ENCODE data around the gene CRADD.
"Not testable (repeated sequence)": the region's sequence is repeated elsewhere in the genome, so short reads cannot be mapped to it uniquely, and the experiment has no call there.

Gene CRADD

DNA sequence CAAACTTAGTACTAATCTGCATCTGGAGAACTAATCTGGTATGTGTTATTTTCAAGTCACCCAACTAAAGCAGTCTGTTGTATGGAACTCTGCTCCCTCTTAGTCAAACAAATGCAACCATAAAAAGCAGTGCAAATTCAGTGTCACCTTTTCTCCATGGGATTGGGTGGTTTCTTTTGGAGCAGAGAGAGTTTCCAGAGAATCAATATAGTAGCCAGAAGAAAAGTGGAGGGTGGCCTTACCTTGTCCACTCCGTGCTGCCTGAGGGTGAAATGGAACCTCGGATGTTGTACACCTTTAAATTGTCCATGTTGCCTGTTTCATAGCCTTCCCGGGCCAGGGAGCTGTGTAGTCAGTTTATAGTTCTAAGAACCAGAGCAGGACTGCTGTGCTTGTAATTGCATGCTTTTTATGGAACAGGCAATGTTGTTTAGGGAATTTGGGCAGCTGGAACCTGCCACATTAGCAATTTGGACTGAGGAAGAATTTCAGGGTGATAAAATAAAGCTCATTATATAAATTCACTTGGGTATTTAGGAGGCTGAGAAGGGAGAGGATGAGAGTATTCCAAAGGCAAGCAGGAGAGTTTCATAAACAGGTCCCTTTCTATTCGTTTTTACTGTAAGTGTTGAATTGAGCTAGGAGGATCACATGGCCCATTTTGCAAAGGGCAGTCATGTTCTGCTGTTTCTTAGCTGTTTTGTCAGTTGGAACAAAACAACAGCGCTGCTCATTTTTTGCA lies 60.5 kb downstream of the CRADD start:
- no peak for DNase-seq (ENCODE audit: low read depth)

DNA sequence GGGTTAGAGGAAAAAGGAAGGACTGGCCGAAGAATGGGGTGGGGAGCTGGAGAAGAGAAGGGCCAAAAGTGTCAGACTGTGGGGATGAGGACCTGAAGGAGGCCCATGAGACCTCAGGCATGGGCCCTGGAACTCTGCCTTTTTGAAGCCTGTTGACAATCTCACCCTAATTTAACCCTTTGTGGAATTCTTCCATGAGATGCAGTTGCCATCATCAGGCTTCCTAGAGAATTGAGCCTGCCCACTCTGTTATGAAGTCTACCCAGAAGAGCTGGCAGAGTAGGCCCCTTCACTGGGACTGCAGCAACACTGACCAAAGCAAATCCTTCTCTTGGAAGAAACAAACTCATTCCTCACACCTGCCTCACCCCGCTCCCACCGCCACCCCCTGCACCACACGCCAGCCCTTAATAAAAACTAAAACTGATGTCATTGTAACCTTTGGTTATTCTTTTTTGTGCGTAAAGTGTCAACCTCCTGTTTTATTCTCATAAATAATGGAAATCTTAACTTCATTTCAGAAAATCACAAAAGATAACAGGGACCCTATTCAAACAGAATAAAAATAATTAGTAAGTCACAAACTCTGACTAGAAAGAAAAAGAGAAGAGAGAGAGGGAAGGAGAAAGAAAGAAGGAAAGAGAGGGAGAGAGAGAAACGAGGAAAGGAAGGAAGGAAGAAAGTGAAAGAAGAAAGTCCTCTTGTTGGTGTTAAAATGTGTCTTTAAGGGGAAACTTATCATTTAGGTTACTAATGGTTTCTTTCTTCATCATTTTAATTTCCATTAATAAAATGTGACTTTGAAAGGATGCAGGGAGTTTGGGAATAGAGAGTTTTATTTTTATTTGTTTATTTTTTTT lies 61.3 kb downstream of the CRADD start:
- DNase-seq (ENCODE audit: low read depth), result no peak

DNA sequence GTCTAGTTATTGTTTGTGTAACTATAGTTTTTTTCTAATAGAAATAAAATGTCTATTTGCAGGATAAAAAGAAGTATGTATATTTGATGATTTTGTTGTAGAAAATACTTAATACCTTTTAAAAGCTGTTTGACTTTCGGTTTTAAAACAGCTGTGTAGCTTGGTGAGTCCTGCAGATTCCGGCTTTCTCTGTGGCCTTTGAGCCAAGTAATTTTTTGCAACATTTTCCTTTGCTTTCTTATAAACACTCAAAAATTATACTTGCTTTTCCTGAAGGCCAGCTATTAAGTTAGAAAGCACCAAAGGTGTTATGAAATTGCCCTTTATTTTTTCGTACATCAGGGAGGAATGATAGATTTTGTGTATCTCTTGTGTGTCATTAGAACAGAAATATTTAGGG lies 63.6 kb downstream of the CRADD start:
- DNase-seq (ENCODE audit: low read depth), result no peak

DNA sequence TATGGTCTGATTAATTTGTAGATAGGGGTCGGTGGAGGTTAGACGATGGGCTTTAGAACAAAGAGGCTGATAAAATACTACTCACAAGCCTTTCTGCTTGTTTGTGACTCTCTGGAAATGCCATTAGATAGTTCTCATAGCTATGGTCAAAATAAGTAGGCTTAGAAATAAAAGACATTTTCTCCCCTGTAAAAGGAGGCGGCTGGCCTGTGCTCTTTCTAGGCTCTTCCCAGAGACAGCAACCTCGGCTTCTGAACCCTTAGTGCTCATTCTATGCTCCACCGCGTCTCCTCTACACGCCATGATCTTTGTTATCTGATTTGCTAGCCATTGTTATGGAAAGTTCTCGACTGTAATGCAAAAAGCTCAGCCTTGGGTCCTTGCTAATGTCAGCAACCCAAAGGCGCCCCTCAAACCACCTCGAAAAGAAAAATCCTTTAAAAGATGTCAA lies 64.5 kb downstream of the CRADD start:
- no peak for DNase-seq (ENCODE audit: low read depth)

DNA sequence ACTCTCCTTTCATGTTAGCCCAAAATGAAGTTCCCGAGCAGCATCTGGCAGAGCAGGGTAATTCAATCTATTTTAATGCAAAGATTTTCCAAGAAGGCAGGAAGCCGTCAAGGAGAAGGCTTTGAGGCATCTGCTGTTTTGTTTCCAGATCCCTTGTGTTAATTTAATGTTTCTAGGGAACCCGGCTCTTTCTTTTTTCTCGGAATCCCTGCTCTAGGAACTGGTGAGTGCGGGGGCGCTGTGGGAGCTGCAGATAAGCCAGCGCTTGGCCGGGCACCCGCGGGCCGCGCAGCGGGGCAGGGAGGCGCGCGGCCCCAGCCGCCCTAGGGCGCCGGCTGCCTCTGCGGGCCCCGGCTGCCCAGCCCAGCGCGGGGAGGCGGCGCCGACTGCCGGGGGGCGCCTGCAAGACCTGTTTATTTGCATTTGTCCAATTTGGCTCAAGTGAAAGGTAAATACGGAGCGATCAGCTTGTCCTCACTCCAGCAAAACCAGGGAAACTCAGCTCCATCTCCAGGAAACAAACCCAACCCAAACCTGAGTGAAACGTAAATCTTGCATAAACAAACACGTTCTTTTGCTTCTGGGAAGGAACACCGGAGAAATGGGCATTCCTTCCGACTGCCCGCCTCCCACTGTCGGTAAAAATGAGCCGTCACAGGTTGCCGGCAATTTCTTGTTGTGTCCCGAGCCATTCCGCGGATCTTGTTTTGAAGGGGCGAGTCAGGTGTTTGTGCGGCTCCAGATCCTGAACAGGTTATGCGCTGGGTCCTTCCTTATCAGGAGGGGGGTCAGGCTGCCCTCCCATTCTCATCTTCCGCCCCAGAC lies 65.1 kb downstream of the CRADD start:
- DNase-seq (ENCODE audit: low read depth), result peak; percentile 42

DNA sequence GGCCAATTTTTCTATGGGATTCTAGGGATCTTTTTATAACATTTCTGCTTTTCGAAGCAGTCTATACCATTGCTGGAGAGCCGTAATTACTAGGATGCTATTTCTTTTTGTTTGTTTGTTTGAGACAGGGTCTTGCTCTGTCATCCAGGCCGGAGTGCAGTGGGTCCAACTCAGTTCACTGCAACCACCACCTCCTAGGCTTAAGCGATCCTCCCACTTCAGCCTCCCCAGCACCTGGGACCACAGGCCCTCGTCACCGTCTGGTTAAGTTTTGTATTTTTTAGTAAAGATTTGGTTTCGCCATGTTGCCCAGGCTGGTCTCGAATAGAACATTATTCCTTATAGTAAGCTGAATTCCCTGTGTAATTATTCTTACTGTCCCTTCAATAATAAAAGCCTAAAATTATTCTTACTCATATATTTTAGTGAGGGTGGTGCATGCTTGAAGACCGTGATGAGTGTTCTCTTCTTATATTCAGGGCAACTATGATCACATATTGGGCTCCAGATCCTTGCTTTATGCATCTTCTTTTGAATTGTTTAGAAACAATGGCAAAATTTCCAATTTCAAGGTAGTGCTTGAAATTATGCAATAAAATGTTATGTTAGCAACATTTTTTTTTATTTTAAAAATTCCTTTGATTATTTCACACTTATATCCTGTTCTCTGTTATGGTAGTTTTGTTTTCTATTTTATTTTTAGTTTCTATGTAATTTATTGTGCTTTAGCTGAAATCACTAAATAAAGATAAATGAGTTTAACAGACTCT lies 66.2 kb downstream of the CRADD start:
- DNase-seq (ENCODE audit: low read depth), result no peak

DNA sequence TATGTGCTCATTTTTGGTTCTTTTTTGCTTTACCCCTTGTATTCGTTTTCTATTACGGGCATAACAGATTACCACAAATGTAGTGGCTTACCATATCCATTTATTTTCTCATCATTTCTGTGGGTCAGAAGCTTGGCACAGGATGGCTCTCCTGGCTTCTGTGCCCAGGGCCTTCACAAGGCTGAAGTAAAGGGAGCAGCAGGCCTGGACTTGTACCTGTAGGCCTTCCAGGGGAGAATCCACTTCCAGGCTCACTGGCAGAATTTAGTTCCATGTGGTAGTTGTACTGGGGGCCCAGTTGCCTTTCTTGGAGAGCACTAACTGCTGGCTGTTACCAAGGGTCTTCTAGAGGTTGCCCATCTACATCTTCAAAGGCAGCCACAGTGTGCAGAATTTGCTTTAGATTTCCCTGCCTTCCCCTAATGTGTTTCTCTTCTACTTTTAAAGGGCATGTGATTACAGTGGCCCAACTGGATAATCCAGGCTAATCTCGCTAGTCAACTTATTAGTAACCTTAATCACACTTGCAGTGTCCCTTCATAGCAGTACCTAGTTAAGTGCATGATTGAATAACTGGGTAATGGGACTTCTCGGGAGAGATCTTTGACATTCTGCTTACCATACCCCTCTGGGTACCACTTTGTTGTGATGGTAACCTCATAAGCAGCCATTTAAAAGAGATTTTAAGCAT lies 67.0 kb downstream of the CRADD start:
- no peak for DNase-seq (ENCODE audit: low read depth)

DNA sequence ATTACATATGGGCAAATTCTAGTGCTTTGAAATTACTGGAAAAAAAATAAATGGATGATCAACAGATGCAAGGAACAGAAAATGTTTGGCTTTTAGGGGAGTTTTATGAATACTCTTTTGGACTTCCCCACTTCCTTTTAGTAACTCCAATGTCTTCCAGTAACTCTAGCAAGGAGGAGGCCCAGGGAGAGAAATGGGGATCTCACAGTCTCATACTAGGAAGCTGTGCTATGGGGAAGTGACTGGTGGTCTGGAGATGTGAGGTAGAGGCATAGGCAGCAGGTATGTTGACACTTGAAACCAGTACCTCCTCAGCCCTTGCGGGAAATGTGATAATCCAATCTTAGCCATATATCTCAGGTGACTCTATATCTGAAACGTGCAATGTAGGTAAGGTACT lies 68.1 kb downstream of the CRADD start:
- no peak for DNase-seq (ENCODE audit: low read depth)

DNA sequence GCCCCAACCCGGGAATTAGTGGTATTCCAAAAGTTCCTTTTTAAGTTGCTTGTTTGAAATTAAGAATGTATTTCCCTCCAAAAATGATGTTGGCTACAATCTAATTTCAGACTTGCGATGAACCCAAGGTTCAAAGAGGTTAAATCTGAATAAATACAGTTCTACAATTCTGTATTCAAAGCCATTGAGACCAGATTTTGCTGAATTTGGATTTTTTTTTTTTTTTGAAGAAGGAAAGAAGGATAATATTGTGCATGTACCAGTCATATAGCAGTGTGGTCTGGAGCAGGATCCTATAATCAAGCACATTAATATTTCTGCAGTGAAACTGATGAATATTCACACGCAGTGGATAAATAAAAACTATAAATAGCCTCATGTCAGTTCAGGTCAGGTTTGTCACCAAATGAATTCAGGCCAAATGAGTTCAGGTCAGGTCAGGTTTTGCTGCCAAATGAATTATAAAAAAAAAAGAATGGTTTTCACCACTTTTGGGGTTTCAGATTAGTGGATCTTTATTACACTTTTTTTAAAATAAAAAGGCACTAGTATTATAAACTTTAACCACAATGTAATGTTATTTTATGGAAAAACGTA lies 69.5 kb downstream of the CRADD start:
- DNase-seq (ENCODE audit: low read depth), result no peak

DNA sequence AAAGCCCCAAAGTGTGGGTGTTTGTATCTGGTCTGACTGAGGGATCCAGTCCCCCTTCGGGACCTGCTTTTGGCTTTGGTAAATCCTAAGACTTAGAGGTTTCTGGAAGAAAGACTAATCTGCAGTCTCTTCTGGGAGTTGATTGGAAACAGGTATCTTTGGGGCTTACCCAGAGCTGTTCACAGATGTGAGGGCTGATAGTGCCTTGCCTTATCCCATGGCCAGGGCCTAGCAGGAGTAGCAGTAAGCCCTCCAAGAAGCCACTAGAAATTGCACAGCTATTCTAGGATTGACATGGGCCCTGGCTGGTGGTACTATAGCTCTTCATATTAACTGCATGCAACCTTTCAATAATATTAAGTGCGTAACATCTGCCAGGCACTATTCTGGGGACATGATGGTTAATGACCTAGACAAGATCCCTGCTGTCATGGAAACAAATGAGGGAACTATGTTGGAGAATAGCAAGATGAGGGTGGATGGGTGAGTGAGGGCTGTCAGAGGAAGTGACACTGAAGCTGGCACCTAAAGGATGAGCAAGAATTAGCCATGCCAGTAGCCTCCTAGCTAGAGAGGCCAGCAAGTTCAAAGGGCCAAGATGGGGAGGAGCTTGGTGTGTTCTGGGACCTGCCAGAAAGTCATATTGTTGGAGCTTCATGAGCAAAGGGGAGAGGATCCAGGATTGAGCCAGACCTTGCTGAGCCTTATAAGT lies 71.7 kb downstream of the CRADD start:
- no peak for DNase-seq (ENCODE audit: low read depth)

DNA sequence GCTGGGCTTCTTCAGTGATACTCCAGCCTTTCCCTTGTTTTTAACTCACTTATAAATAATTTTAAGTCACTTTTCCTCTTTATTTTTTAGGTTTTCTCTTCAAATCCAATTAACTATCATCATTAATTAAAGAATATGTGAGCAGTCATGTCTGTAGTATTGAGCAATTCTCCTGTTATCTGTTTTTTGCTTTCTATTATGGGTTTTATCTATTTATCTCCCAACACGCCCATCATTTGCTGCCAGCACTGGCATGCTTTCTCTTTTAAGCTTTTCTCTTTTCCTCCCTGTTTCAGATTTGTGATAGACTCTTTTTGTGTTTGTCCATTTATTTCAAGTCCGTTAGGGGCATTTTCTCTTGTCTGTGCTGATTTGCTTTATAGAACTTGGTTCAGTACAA lies 72.3 kb downstream of the CRADD start:
- DNase-seq (ENCODE audit: low read depth), result no peak

DNA sequence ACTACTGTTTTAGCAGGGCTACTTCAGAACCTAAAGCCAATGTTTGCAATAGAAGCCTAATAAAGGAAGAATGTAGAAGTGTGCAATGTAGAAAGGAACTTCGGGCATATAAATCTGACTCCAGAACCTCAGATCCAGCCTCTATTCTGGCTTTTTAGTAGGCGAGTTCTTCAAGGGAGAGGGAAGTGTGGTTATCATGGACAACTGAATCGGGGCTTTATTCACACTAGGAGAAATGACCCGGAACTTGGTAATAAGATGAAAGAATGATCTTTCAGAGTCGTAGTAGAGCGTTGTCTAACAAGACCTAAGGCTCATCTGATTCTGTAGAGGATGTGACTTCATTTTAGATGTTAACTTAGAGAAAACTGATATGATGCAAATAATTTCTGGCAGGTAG lies 72.9 kb downstream of the CRADD start:
- no peak for DNase-seq (ENCODE audit: low read depth)

DNA sequence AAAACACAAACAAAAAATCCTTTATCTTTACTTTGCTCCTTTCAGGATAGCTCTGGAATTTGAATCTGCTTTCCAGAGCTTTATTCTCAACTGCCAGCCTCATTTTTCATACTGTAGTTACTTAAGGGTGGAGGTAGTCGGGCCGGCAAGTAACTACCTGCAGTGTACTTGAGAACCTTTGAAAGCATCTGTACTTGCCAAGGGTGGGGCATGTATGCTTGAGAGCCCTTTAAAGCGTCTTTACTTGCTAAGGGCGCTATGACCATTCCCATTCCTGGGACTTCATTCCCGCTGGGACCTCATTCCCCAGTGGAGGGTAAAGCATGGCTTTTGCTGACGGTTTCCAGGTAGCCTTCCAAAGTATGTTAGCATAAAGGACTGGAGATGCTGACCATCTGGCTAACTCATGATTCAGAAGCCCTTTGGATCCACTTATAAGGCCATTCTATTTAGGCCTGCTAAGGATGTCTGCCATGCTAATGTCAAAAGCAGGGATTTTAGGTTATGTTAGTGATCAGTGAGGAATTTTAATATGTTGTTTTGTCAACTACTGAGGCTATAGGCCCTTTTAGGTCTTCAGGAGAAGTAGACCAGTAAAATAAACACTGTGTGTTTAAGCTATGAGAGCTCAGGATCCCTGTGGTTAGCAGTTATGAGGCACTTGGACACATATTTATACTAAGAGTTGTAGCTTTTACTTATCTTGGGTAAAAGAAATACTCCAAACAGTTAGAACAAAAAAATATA lies 74.9 kb downstream of the CRADD start:
- DNase-seq (ENCODE audit: low read depth), result no peak

DNA sequence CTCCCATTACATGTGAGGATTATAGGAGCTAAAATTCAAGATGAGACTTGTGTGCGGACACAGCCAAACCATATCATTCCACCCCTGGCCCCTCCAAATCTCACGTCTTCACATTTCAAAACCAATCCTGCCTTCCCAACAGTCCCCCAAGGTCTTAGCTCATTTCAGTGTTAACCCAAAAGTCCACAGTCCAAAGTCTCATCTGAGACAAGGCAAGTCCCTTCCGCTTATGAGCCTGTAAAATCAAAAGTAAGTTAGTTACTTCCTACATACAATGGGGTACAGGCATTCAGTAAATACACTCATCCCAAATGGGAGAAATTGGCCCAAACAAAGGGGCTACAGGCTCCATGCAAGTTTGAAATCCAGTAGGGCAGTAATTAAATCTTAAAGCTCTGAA lies 76.1 kb downstream of the CRADD start:
- no peak for DNase-seq (ENCODE audit: low read depth)

DNA sequence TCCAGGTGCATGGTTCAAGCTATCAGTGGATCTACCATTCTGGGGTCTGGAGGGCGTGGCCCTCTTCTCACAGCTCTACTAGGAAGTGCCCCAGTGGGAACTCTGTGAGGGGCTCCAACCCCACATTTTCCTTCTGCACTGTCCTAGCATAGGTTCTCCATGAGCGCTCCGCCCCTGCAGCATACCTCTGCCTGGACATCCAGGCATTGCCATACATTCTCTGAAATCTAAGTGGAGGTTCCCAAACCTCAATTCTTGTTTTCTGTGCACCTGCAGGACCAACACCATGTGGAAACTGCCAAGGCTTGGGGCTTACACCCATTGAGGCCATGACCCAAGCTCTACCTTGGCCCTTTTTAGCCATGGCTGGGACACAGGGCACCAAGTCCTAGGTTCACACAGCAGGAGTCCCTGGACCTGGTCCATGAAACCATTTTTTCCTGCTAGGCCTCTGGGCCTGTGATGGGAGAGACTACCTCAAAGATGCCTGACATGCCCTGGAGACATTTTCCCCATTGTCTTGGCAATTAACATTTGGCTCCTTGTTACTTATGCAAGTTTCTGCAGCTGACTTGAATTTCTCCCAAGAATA lies 76.8 kb downstream of the CRADD start:
- DNase-seq (ENCODE audit: low read depth), result no peak

DNA sequence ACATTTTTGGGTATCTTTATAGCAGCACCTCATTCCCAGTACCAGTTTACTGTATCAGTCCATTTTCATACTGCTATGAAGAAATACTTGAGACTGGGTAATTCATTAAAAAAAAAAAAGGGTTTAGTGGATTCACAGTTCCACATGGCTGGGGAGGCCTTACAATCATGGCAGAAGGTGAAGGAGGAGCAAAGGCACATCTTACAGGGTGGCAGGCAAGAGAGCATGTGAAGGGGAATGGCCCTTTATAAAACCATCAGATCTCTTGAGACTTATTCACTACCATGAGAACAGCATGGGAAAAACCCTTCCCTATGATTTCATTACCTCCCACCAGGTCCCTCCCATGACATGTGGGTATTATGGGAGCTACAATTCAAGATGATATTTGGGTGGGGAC lies 77.7 kb downstream of the CRADD start:
- not testable (repeated sequence) for DNase-seq (ENCODE audit: low read depth)

DNA sequence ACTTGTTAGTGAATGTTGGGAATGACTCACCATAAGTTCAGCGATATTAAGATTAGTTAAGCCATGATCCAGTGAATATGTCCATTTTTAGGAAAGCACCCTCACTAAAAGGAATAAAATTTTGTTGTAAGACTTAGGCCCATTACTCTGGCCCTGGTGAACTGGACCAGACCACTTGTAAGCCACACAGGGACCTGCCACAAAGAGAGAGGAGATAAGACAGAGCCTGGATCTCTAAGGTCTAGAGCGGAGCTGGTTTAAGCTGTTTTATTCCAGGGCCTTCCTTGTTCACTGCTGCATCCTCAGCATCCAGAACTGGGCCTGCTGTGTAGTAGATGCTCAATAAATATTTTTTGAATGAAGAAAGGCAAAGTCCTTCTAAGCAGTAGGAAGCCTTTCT lies 79.1 kb downstream of the CRADD start:
- no peak for DNase-seq (ENCODE audit: low read depth)

DNA sequence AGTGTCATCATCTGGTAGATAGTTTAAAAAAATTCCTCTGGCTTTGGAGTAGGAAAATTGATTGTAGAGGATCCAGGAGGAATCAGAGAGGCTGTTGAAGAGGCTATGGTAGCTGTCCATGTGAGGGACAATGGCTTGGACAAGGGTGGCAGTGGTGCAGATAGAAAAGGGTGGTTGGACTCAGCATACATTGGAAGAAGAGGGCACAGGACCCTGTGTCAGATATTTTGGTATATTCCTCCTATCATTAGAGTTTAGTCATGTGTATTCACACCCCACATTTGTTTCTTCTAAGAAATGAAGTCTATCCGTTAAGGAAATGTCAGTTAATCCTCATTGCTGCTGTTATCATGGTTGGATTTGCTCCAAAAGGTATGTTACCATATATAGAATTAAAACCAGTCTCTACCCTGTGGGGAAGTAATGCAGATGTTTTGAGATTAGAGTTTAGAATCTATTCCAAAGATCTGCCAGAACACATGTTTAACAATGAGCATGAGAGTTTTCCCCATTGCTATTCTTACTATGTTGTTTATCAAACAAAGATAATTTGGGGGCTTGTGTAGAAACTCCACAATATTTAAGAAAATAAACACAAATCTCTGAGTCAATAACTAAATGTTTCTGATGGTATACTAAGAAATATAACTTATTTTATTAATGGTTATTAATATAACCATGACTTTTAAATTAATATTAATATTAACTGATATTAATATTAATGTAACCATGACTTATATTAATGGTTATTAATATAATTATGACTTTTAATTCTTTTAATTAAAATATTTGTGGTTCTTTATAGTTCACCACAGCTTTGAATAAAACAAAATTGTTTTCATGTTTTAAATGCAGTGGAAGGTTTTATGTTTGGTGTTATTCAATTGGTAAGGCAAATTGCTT lies 80.9 kb downstream of the CRADD start:
- DNase-seq (ENCODE audit: low read depth), result no peak

All from stimulated activated CD8-positive, alpha-beta memory T cell treated with anti-CD3 and anti-CD28 coated beads, Interleukin-4, amount 100 ng/mL, for 24 hours (primary cell).